Mesenchymal stem cell (in vitro differentiated cells and primary cell): Measurements from ENCODE around the gene OR2Z1.

Experiments
- DNase-seq: peaks from one replicate; pipeline ENCODE4 v3.0.0-alpha.2; 2013
- H2AFZ ChIP-seq: one replicate; pipeline ENCODE4 v1.6.1; 2013; ENCODE audit warnings: low read depth, mild to moderate bottlenecking, control low read depth, inconsistent platforms, low read length, moderate library complexity
- H2AK5ac ChIP-seq: 2 replicates; pipeline ENCODE4 v1.6.1; 2013; ENCODE audit warnings: low read length, moderate library complexity, mild to moderate bottlenecking, inconsistent platforms; ENCODE audit not compliant: severe bottlenecking
- H2BK120ac ChIP-seq: one replicate; pipeline ENCODE4 v1.6.1; 2013; ENCODE audit warnings: low read depth, mild to moderate bottlenecking, inconsistent platforms, low read length, moderate library complexity
- H2BK12ac ChIP-seq, 2 experiments: one replicate each; pipeline ENCODE4 v1.6.1; 2013; ENCODE audit warnings: inconsistent platforms in 2 of 2, low read length in 2 of 2, mild to moderate bottlenecking in 2 of 2, moderate library complexity in 2 of 2, control low read depth in 1 of 2
- H2BK15ac ChIP-seq: one replicate; pipeline ENCODE4 v1.6.1; 2013; ENCODE audit warnings: mild to moderate bottlenecking, low read depth, inconsistent platforms; ENCODE audit not compliant: poor library complexity, severe bottlenecking
- H2BK5ac ChIP-seq: 2 replicates; pipeline ENCODE4 v1.6.1; 2013; ENCODE audit warnings: low read depth, mild to moderate bottlenecking, low read length, control low read depth, inconsistent platforms; ENCODE audit not compliant: poor library complexity, severe bottlenecking
- H3K14ac ChIP-seq, 2 experiments: one replicate each; pipeline ENCODE4 v1.6.1; 2013; ENCODE audit warnings: inconsistent platforms in 2 of 2, low read length in 2 of 2, control low read depth in 1 of 2, mild to moderate bottlenecking in 1 of 2, moderate library complexity in 1 of 2
- H3K18ac ChIP-seq, 2 experiments: one replicate each; pipeline ENCODE4 v1.6.1; 2013; ENCODE audit warnings: inconsistent platforms in 2 of 2, low read length in 2 of 2, control low read depth in 1 of 2, low read depth in 1 of 2, mild to moderate bottlenecking in 1 of 2
- H3K23ac ChIP-seq, 2 experiments: one replicate each; pipeline ENCODE4 v1.6.1; 2013; ENCODE audit warnings: inconsistent platforms in 2 of 2, low read length in 2 of 2, mild to moderate bottlenecking in 2 of 2, moderate library complexity in 2 of 2, control low read depth in 1 of 2
- H3K27ac ChIP-seq: 2 replicates; pipeline ENCODE4 v1.5.1; 2013; ENCODE audit warnings: mild to moderate bottlenecking, moderate library complexity, low read length, control low read depth, inconsistent platforms; ENCODE audit not compliant: poor library complexity, severe bottlenecking
- H3K27me3 ChIP-seq, 2 experiments: 2 replicates each; pipeline versions ENCODE4 v1.6.1 to v1.7.0; 2013; ENCODE audit warnings: low read length in 2 of 2, mild to moderate bottlenecking in 2 of 2, moderate library complexity in 2 of 2, control low read depth in 1 of 2, inconsistent platforms in 1 of 2; ENCODE audit not compliant: control insufficient read depth in 1 of 2, insufficient read depth in 1 of 2
- H3K36me3 ChIP-seq, 2 experiments: 2 replicates each; pipeline versions ENCODE4 v1.6.1 to v1.7.0; 2013; ENCODE audit warnings: low read length in 2 of 2, control low read depth in 1 of 2, inconsistent platforms in 1 of 2, low read depth in 1 of 2, mild to moderate bottlenecking in 1 of 2; ENCODE audit not compliant: insufficient read depth in 2 of 2, control insufficient read depth in 1 of 2
- H3K4ac ChIP-seq, 2 experiments: one replicate each; pipeline ENCODE4 v1.6.1; 2013; ENCODE audit warnings: inconsistent platforms in 2 of 2, low read length in 2 of 2, mild to moderate bottlenecking in 2 of 2, moderate library complexity in 2 of 2, control low read depth in 1 of 2, low read depth in 1 of 2
- H3K4me1 ChIP-seq: 2 replicates; pipeline ENCODE4 v1.6.1; 2013; ENCODE audit warnings: low read depth, low read length, control low read depth; ENCODE audit not compliant: control insufficient read depth, insufficient read depth
- H3K4me2 ChIP-seq: 2 replicates; pipeline ENCODE4 v1.6.1; 2013; ENCODE audit warnings: low read length, mild to moderate bottlenecking, inconsistent platforms; ENCODE audit not compliant: poor library complexity, severe bottlenecking
- H3K4me3 ChIP-seq, 2 experiments: 2 replicates each; pipeline versions ENCODE4 v1.5.1 to v1.7.0; 2013; ENCODE audit warnings: low read length in 2 of 2, mild to moderate bottlenecking in 2 of 2, control low read depth in 1 of 2, low read depth in 1 of 2; ENCODE audit not compliant: insufficient read depth in 1 of 2
- H3K79me1 ChIP-seq: replicated peaks from 2 replicates; pipeline ENCODE4 v1.6.1; 2013; ENCODE audit warnings: mild to moderate bottlenecking, control low read depth, low read length, inconsistent platforms; ENCODE audit not compliant: poor library complexity, severe bottlenecking
- H3K9ac ChIP-seq: 2 replicates; pipeline ENCODE4 v1.7.0; 2013; ENCODE audit warnings: mild to moderate bottlenecking, low read length, moderate library complexity
- H3K9me3 ChIP-seq: 2 replicates; pipeline ENCODE4 v1.7.0; 2013; ENCODE audit warnings: mild to moderate bottlenecking, low read length; ENCODE audit not compliant: control insufficient read depth
- H4K8ac ChIP-seq: one replicate; pipeline ENCODE4 v1.6.1; 2013; ENCODE audit warnings: inconsistent platforms, mild to moderate bottlenecking, low read length, moderate library complexity
- H4K91ac ChIP-seq: one replicate; pipeline ENCODE4 v1.6.1; 2013; ENCODE audit warnings: mild to moderate bottlenecking, low read length, inconsistent platforms
- WGBS: methylation state at CpG from one replicate; pipeline ENCODE4 v1.1.7; 2013; ENCODE audit warnings: mixed read lengths; 5-methylcytosine and 5-hydroxymethylcytosine counted together

The OR2Z1 gene

GRCh38 chr19:8680676-8681344 lies 40.6 kb upstream of the OR2Z1 start:
- no peak overlapping the region for H3K4me3 ChIP-seq
- H3K4ac ChIP-seq, result no peak overlapping the region
- 75% methylated on average over 2 of the region's 5 CpGs for WGBS
- H2AK5ac ChIP-seq, result no peak overlapping the region
- no peaks in the 10 kb centered on the region for H3K4me1 ChIP-seq
- H3K14ac ChIP-seq, result no peak overlapping the region
- H3K27me3 ChIP-seq, result no peaks in the 10 kb centered on the region
- H3K9me3 ChIP-seq, result peaks cover 15% of the 10 kb centered on the region
- no peak overlapping the region for H2AFZ ChIP-seq
- no peak overlapping the region for H4K91ac ChIP-seq
- H3K9ac ChIP-seq, result no peak overlapping the region
- H3K23ac ChIP-seq, result no peak overlapping the region
- no peak overlapping the region for H2BK120ac ChIP-seq
- no peak for DNase-seq
- H2BK5ac ChIP-seq, result no peak overlapping the region
- no peaks in the 10 kb centered on the region for H3K36me3 ChIP-seq
- H3K18ac ChIP-seq, result no peak overlapping the region
- no peaks in the 10 kb centered on the region for H3K79me1 ChIP-seq
- no peak overlapping the region for H3K27ac ChIP-seq
- H3K4me2 ChIP-seq, result no peak overlapping the region
- no peak overlapping the region for H2BK15ac ChIP-seq
- H4K8ac ChIP-seq, result no peak overlapping the region
- no peak overlapping the region for H2BK12ac ChIP-seq

- H2BK12ac ChIP-seq, result no peak overlapping the region
- no peak overlapping the region for H2BK5ac ChIP-seq
- no peaks in the 10 kb centered on the region for H3K79me1 ChIP-seq
- H3K4me2 ChIP-seq, result no peak overlapping the region
- H3K18ac ChIP-seq, result no peak overlapping the region
- H3K9me3 ChIP-seq, result peaks cover 15% of the 10 kb centered on the region
- no peaks in the 10 kb centered on the region for H3K4me1 ChIP-seq
- no peak overlapping the region for H3K23ac ChIP-seq
- H4K91ac ChIP-seq, result no peak overlapping the region
- H2AFZ ChIP-seq, result no peak overlapping the region
- WGBS, result 83% methylated on average over 1 of the region's 2 CpGs
- no peak overlapping the region for H3K4me3 ChIP-seq
- no peak overlapping the region for H3K27ac ChIP-seq
- H2AK5ac ChIP-seq, result no peak overlapping the region
- no peak overlapping the region for H3K4ac ChIP-seq
- H3K27me3 ChIP-seq, result no peaks in the 10 kb centered on the region
- H4K8ac ChIP-seq, result no peak overlapping the region
- H2BK15ac ChIP-seq, result no peak overlapping the region
- H2BK120ac ChIP-seq, result no peak overlapping the region
- no peak for DNase-seq
- no peak overlapping the region for H3K9ac ChIP-seq
- H3K36me3 ChIP-seq, result no peaks in the 10 kb centered on the region
- H3K14ac ChIP-seq, result no peak overlapping the region
Measured at GRCh38 chr19:8681345-8682029, 39.9 kb upstream of the OR2Z1 start.

GRCh38 chr19:8682472-8682871 lies 39.0 kb upstream of the OR2Z1 start:
- Histone ChIP-seq H3K27me3 (no peaks in the 10 kb centered on the region), H2BK15ac (no peak overlapping the region), H3K14ac (no peak overlapping the region), H3K18ac (no peak overlapping the region), H3K23ac (no peak overlapping the region), H4K91ac (no peak overlapping the region), H2AFZ (no peak overlapping the region), H3K4me2 (no peak overlapping the region), H3K9ac (no peak overlapping the region), H2BK5ac (no peak overlapping the region), H2AK5ac (no peak overlapping the region), H3K4ac (no peak overlapping the region), H3K4me1 (no peaks in the 10 kb centered on the region), H3K36me3 (no peaks in the 10 kb centered on the region), H3K9me3 (peaks cover 15% of the 10 kb centered on the region), H3K4me3 (no peak overlapping the region), H3K27ac (no peak overlapping the region), H4K8ac (no peak overlapping the region), H3K79me1 (no peaks in the 10 kb centered on the region), H2BK120ac (no peak overlapping the region), H2BK12ac (no peak overlapping the region)
- 18% methylated on average over 2 of the region's 2 CpGs for WGBS
- no peak for DNase-seq

- no peak overlapping the region for H3K4ac ChIP-seq
- H3K18ac ChIP-seq, result no peak overlapping the region
- H2BK5ac ChIP-seq, result no peak overlapping the region
- H3K9ac ChIP-seq, result no peak overlapping the region
- no peak overlapping the region for H2AK5ac ChIP-seq
- H3K27me3 ChIP-seq, result no peaks in the 10 kb centered on the region
- H3K14ac ChIP-seq, result no peak overlapping the region
- H4K91ac ChIP-seq, result no peak overlapping the region
- H2BK15ac ChIP-seq, result no peak overlapping the region
- no peak overlapping the region for H2BK12ac ChIP-seq
- H3K4me1 ChIP-seq, result no peaks in the 10 kb centered on the region
- no peak overlapping the region for H3K4me3 ChIP-seq
- no peak overlapping the region for H2BK120ac ChIP-seq
- no peak for DNase-seq
- no peaks in the 10 kb centered on the region for H3K36me3 ChIP-seq
- H3K79me1 ChIP-seq, result no peaks in the 10 kb centered on the region
- H3K23ac ChIP-seq, result no peak overlapping the region
- WGBS, result 35% methylated on average over 1 of the region's 1 CpG
- H3K27ac ChIP-seq, result no peak overlapping the region
- H4K8ac ChIP-seq, result no peak overlapping the region
- H3K9me3 ChIP-seq, result peaks cover 15% of the 10 kb centered on the region
- no peak overlapping the region for H3K4me2 ChIP-seq
- no peak overlapping the region for H2AFZ ChIP-seq
Measured at GRCh38 chr19:8682931-8683330, 38.5 kb upstream of the OR2Z1 start.
